Measurements from ENCODE around the gene CAPN6. TPM values are rescaled to one million over a fixed set of nuclear protein-coding genes. Genes with fewer than 3 reads are reported as not detected.

CAPN6 gene
- total RNA-seq, 1 donor from 2014 or later = 0.17 TPM

- Mint-ChIP-seq H3K4me1 (ENCODE audit: low read depth) (no peaks in the 10 kb centered on the region), H3K27me3 (ENCODE audit: low read depth) (no peaks in the 10 kb centered on the region), H3K4me3 (ENCODE audit: unreplicated experiment) (no peak overlapping the region), H3K9me3 (ENCODE audit: low read depth) (peaks cover 3% of the 10 kb centered on the region), H3K36me3 (ENCODE audit: low read depth) (no peaks in the 10 kb centered on the region), H3K27ac (ENCODE audit: unreplicated experiment) (no peak overlapping the region)
- no peak for DNase-seq (ENCODE audit: low spot score)
- no peak for TF ChIP-seq CTCF (IDR thresholded peaks at IDR 0.05)
Measured at GRCh38 chrX:111282139-111282538, 11.9 kb upstream of the CAPN6 start.

GRCh38 chrX:111268506-111268905, 1.8 kb downstream of the CAPN6 start:
- Mint-ChIP-seq H3K27ac (ENCODE audit: unreplicated experiment) (no peak overlapping the region), H3K9me3 (ENCODE audit: low read depth) (no peaks in the 10 kb centered on the region), H3K4me3 (ENCODE audit: unreplicated experiment) (no peak overlapping the region), H3K4me1 (ENCODE audit: low read depth) (no peaks in the 10 kb centered on the region), H3K27me3 (ENCODE audit: low read depth) (peaks cover 8% of the 10 kb centered on the region), H3K36me3 (ENCODE audit: low read depth) (no peaks in the 10 kb centered on the region)
- TF ChIP-seq CTCF (IDR thresholded peaks at IDR 0.05) = no peak
- no peak for DNase-seq (ENCODE audit: low spot score)

GRCh38 chrX:111265486-111265885, 4.8 kb downstream of the CAPN6 start:
- Mint-ChIP-seq H3K4me1 (ENCODE audit: low read depth) (no peaks in the 10 kb centered on the region), H3K36me3 (ENCODE audit: low read depth) (no peaks in the 10 kb centered on the region), H3K9me3 (ENCODE audit: low read depth) (no peaks in the 10 kb centered on the region), H3K27ac (ENCODE audit: unreplicated experiment) (no peak overlapping the region), H3K4me3 (ENCODE audit: unreplicated experiment) (no peak overlapping the region), H3K27me3 (ENCODE audit: low read depth) (peaks cover 2% of the 10 kb centered on the region)
- DNase-seq (ENCODE audit: low spot score) = no peak
- TF ChIP-seq CTCF (IDR thresholded peaks at IDR 0.05) = no peak

GRCh38 chrX:111264385-111264784, 5.9 kb downstream of the CAPN6 start:
- Mint-ChIP-seq H3K27ac (ENCODE audit: unreplicated experiment) (no peak overlapping the region), H3K4me3 (ENCODE audit: unreplicated experiment) (no peak overlapping the region), H3K9me3 (ENCODE audit: low read depth) (no peaks in the 10 kb centered on the region), H3K4me1 (ENCODE audit: low read depth) (no peaks in the 10 kb centered on the region), H3K36me3 (ENCODE audit: low read depth) (no peaks in the 10 kb centered on the region), H3K27me3 (ENCODE audit: low read depth) (peaks cover 2% of the 10 kb centered on the region)
- no peak for DNase-seq (ENCODE audit: low spot score)
- TF ChIP-seq CTCF (IDR thresholded peaks at IDR 0.05) = no peak

- no peaks in the 10 kb centered on the region for H3K36me3 Mint-ChIP-seq (ENCODE audit: low read depth)
- no peak for TF ChIP-seq CTCF (IDR thresholded peaks at IDR 0.05)
- H3K4me1 Mint-ChIP-seq (ENCODE audit: low read depth) = no peaks in the 10 kb centered on the region
- no peaks in the 10 kb centered on the region for H3K9me3 Mint-ChIP-seq (ENCODE audit: low read depth)
- DNase-seq (ENCODE audit: low spot score) = no peak
- no peaks in the 10 kb centered on the region for H3K27me3 Mint-ChIP-seq (ENCODE audit: low read depth)
- no peak overlapping the region for H3K4me3 Mint-ChIP-seq (ENCODE audit: unreplicated experiment)
- no peak overlapping the region for H3K27ac Mint-ChIP-seq (ENCODE audit: unreplicated experiment)
Measured at GRCh38 chrX:111262086-111262485, 8.2 kb downstream of the CAPN6 start.

Measured in chondrocyte (in vitro differentiated cells).